C4-2B (cell line): ENCODE data around the gene SRMS.

Experiments
- H3K27ac ChIP-seq: fragments of 450-650 bp; 2 replicates; pipeline ENCODE4 v1.5.1; 2017
- CTCF ChIP-seq: fragments of 450-650 bp; conservative IDR thresholded peaks from 2 replicates; pipeline ENCODE4 v1.5.1; 2017; ENCODE audit warnings: mild to moderate bottlenecking
- ZFX ChIP-seq: fragments of 450-650 bp; IDR thresholded peaks from 2 replicates; pipeline ENCODE4 v1.6.1; 2017

The SRMS gene

DNA sequence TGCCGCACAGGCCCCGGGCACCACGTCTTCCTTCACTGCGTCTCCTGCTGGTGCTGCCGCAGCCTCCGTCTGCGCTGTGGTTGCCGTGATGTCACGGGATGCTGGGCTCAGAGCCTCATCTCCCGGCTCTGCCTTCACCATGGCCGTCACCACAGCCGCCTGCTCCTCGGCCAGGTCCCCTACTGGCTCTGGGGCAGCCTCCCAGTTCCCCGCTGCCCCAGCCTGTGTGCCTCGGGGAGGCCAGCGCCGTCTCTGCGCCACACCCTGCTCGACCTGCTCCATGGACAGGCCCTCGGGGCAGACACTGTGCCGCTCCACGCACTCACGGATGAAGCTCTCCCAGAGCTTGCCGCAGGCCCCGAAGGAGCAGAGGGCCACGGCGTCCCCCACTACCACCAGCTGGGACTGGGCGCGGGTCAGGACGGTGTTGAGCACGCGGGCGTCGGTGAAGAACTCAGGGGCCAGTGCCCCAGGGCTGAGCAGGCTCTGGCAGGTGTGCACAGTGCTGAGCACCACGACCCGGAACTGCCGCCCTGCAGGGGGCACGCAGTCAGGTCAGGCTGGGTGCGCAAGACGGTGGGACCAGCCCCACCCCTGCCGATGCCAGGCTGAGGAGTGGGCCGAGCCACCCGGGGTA lies 18.3 kb upstream of the SRMS start:
- TF ChIP-seq ZFX (no peak), CTCF (no peak)
- H3K27ac ChIP-seq = no peak overlapping the region

- TF ChIP-seq ZFX = no peak
- no peak for TF ChIP-seq CTCF
Measured at GRCh38 chr20:63565021-63565698, 17.6 kb upstream of the SRMS start.

DNA sequence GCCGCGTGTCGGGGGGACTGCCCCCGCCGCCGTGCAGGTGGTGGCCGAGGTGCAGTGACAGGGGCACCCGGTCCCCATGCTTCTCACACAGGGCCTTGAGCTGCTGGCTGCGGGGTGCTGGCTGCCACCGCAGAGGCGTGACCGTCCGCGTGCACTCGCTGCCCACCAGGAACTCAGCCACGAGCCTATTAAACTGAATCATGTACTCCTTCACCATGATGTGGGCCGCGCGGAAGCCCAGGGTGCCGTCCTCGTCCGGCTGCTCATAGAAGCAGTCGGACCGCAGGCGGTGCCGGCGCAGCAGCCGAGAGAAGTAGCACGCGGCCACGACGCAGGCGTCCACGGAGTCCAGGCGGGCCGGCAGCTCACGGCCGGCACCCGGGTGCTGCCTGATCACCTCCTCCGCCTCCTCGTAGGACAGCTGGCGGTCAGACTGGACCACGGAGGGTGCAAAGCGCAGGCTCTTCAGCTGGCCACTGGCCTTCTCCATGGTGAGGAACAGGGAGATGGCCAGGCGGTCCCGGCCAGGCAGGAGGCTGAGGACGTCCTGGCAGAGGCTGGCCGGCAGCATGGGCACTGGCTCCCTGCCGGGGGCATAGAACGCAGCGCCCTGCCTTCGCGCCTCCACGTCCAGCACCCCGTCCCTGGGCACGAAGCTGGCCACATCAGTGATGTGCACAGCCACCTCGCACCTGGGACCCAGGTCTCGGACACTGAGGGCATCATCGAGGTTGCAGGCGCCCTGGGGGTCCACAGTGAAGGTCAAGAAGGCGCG lies 16.7 kb upstream of the SRMS start:
- no peak for TF ChIP-seq ZFX
- no peak for TF ChIP-seq CTCF
- H3K27ac ChIP-seq = no peak overlapping the region

More at GRCh38 chr20:63565021-63565698, 17.6 kb upstream of the SRMS start:
- H3K27ac ChIP-seq = no peak overlapping the region

GRCh38 chr20:63563225-63563935 lies 15.8 kb upstream of the SRMS start:
- H3K27ac ChIP-seq = no peak overlapping the region
- no peak for TF ChIP-seq CTCF
- no peak for TF ChIP-seq ZFX

DNA sequence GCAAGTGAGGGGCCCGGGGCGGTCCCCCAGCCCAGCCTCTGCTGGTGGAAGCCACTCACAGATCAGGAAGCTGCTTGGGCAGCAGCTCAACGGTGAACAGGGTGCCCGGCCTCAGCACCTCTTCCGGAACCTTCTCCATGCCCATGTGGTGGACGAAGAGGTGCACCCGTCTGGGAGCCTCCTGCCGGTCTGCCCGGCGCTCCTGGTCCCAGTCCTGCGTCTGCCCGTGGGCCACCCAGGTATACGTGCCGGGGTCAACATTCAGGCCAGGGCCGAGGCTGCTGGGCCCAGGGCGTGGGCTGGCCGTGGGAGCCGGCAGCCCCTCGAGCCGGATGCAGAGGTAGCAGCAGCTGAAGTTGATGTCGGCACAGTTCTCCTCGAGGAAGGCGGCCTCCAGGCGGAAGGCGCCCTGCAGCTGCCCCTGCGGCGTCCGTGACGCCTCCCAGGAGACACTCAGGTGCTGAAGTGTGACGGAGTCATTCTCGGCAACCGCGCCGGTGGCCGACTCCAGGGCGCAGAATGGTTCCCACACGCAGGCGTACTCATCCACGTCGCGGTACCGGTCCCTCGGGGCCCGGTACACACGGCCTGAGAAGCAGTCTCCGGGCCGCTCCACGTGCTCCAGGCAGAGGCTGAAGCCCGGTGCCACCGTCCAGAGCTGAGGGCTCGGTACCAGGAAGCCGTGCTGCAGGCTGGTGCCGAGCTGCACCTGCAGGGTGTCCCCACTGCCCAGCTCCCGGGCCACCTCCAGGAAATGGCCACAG lies 15.1 kb upstream of the SRMS start:
- no peak for TF ChIP-seq ZFX
- no peak for TF ChIP-seq CTCF
- no peak overlapping the region for H3K27ac ChIP-seq

- TF ChIP-seq ZFX = no peak
- no peak for TF ChIP-seq CTCF
Measured at GRCh38 chr20:63561624-63562396, 14.3 kb upstream of the SRMS start.

More at GRCh38 chr20:63561624-63562396, 14.3 kb upstream of the SRMS start:
- H3K27ac ChIP-seq = no peak overlapping the region
